ENCODE results near the gene RAB27A. TPM values are rescaled to one million over a fixed set of nuclear protein-coding genes. Genes with fewer than 3 reads are reported as not detected.

RAB27A gene
- total and polyA plus RNA-seq, 2 of the 13 experiments (the other 11 are each of a cell fraction or from before 2014, with no cell fraction given), result 3.4 to 8.1 TPM

GRCh38 chr15:55196458-55197361, 92.9 kb downstream of the RAB27A start, which contains the start of gene RSL24D1 (continued):
- TF ChIP-seq ZNF292 (CRISPR knock-in tag; IDR thresholded peaks at IDR 0.05; ENCODE audit: borderline replicate concordance, low read depth), result peak; percentile 38; the same call in 1 of the 2 replicates
- no peak for TF ChIP-seq MEIS2 (CRISPR knock-in tag; IDR thresholded peaks at IDR 0.05)
- TF ChIP-seq IRF2 (CRISPR knock-in tag; IDR thresholded peaks at IDR 0.05), result peak; percentile 85
- peak; percentile 82 for TF ChIP-seq TAF1 (CRISPR knock-in tag; IDR thresholded peaks at IDR 0.05)
- 0 out of 2 replicates have a peak, but pooled peaks have one; percentile 15 for TF ChIP-seq MTERF4 (CRISPR knock-in tag; IDR thresholded peaks at IDR 0.05)
- TF ChIP-seq SATB2 (CRISPR knock-in tag; IDR thresholded peaks at IDR 0.05), result no peak
- TF ChIP-seq RBM22 (optimal IDR thresholded peaks at IDR 0.05; ENCODE audit: low read length), result no peak
- no peak for TF ChIP-seq ZNF10 (CRISPR knock-in tag; IDR thresholded peaks at IDR 0.05; ENCODE audit: borderline replicate concordance, low read depth)
- no peak for TF ChIP-seq GTF2F1 (IDR thresholded peaks at IDR 0.05; ENCODE audit: low read length)
- TF ChIP-seq THAP8 (CRISPR knock-in tag; IDR thresholded peaks at IDR 0.05; ENCODE audit: borderline replicate concordance), result no peak
- TF ChIP-seq PAWR (CRISPR knock-in tag; IDR thresholded peaks at IDR 0.05; ENCODE audit: borderline replicate concordance), result no peak
- no peak for TF ChIP-seq BRD4 (CRISPR knock-in tag; IDR thresholded peaks at IDR 0.05)
- TF ChIP-seq NFKB2 (CRISPR knock-in tag; IDR thresholded peaks at IDR 0.05; ENCODE audit: borderline replicate concordance), result peak; percentile 60; the same call in 1 of the 2 replicates
- TF ChIP-seq NFE2 (CRISPR knock-in tag; IDR thresholded peaks at IDR 0.05), result no peak
- peak; percentile 83 for TF ChIP-seq TFDP1 (CRISPR knock-in tag; IDR thresholded peaks at IDR 0.05; ENCODE audit: borderline replicate concordance)
- TF ChIP-seq ZNF563 (CRISPR knock-in tag; IDR thresholded peaks at IDR 0.05), result peak; percentile 79; the same call in 1 of the 2 replicates
- no peak for TF ChIP-seq SKIL (CRISPR knock-in tag; IDR thresholded peaks at IDR 0.05; ENCODE audit: borderline replicate concordance)
- peak; percentile 83 for TF ChIP-seq ARNT2 (CRISPR knock-in tag; IDR thresholded peaks at IDR 0.05; ENCODE audit: low read depth)
- peak; percentile 90 for TF ChIP-seq ZNF564 (CRISPR knock-in tag; IDR thresholded peaks at IDR 0.05)
- TF ChIP-seq YEATS2 (CRISPR knock-in tag; IDR thresholded peaks at IDR 0.05; ENCODE audit: borderline replicate concordance), result peak; percentile 98
- TF ChIP-seq ZNF329 (CRISPR knock-in tag; IDR thresholded peaks at IDR 0.05; ENCODE audit: low read depth), result no peak
- TF ChIP-seq PHF20 (CRISPR knock-in tag; IDR thresholded peaks at IDR 0.05), result peak; percentile 94
- no peak for TF ChIP-seq CHCHD3 (CRISPR knock-in tag; IDR thresholded peaks at IDR 0.05)
- TF ChIP-seq ZNF816 (CRISPR knock-in tag; IDR thresholded peaks at IDR 0.05; ENCODE audit: borderline replicate concordance), result no peak
- TF ChIP-seq MED1 (CRISPR knock-in tag; IDR thresholded peaks at IDR 0.05), result peak; percentile 71
